Activated CD4-positive, alpha-beta T cell treated with anti-CD3 and anti-CD28 coated beads, Interleukin-2, amount 50 U/mL, for 4 hours (primary cell): ENCODE results near the gene PEX11A.
A peak's percentile ranks its signal among the peaks of the same experiment; 100 is the strongest.

Experiments
- DNase-seq, 2 experiments: peaks; one replicate each; pipeline ENCODE4 v3.0.0-alpha.2; 2020

Gene PEX11A

GRCh38 chr15:89654301-89654761 is 36.2 kb downstream of the PEX11A start:
- no peak for DNase-seq

- DNase-seq: no peak
Observed at GRCh38 chr15:89653578-89653977, 37.0 kb downstream of the PEX11A start.

GRCh38 chr15:89652666-89653065 is 37.9 kb downstream of the PEX11A start:
- no peak for DNase-seq

- no peak for DNase-seq
Observed at GRCh38 chr15:89652131-89652530, 38.4 kb downstream of the PEX11A start.

GRCh38 chr15:89649716-89650115 is 40.8 kb downstream of the PEX11A start:
- DNase-seq: no peak

- DNase-seq: no peak
Observed at GRCh38 chr15:89649013-89649625, 41.4 kb downstream of the PEX11A start.

GRCh38 chr15:89648106-89649012 is 42.2 kb downstream of the PEX11A start:
- DNase-seq: no peak

- DNase-seq: peak; percentile 37 to 39
Observed at GRCh38 chr15:89647191-89647851, 43.2 kb downstream of the PEX11A start.

- no peak for DNase-seq
Observed at GRCh38 chr15:89646416-89647141, 44.0 kb downstream of the PEX11A start.

GRCh38 chr15:89645680-89646079 is 44.9 kb downstream of the PEX11A start:
- no peak for DNase-seq

- DNase-seq: no peak
Observed at GRCh38 chr15:89642106-89642505, 48.4 kb downstream of the PEX11A start.

GRCh38 chr15:89641053-89641452 is 49.5 kb downstream of the PEX11A start:
- DNase-seq: no peak

GRCh38 chr15:89640245-89640644 is 50.3 kb downstream of the PEX11A start:
- no peak for DNase-seq

- DNase-seq: no peak
Observed at GRCh38 chr15:89633585-89633984, 57.0 kb downstream of the PEX11A start.

- no peak for DNase-seq
Observed at GRCh38 chr15:89632563-89633430, 57.8 kb downstream of the PEX11A start.

- no peak for DNase-seq
Observed at GRCh38 chr15:89631902-89632264, 58.7 kb downstream of the PEX11A start.
